GM18873 (cell line): ENCODE results near the gene ELN.
"Not testable (repeated sequence)": the region's sequence is repeated elsewhere in the genome, so short reads cannot be mapped to it uniquely, and the experiment has no call there.

Experiments used
- ATAC-seq: cut with Tn5 transposase; IDR thresholded peaks from one replicate; pipeline ENCODE4 v1.9.1; 2021; ENCODE audit warnings: mild to moderate bottlenecking, moderate library complexity, moderate number of reproducible peaks; ENCODE audit not compliant: unreplicated experiment, low FRiP score

Gene ELN

GRCh38 chr7:74040101-74040790 is 12.3 kb downstream of the ELN start:
- ATAC-seq = no peak

- no peak for ATAC-seq
These were observed 13.0 kb downstream of the ELN start for GRCh38 chr7:74040791-74041520.

GRCh38 chr7:74042746-74043522 is 15.0 kb downstream of the ELN start:
- ATAC-seq = no peak

DNA sequence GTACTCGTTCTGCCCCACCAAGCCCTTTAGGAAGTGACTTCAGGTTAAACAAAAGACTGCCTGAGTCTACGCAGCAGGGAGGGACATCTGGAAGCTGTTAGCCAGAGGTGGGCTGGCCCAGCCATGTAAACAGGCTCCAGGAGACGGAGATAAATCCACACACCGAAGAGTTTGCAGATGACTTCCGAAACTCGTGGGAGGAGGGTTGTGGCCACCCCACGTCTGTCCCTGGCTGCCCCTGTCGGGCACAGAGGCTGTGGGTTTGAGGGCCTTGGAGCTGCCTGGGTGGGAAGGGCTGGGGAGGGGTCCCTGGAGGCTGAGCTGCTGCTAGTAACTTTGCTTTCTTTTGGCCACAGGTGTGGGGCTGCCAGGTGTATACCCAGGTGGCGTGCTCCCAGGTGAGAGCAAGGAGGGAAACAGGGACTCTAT is 15.6 kb downstream of the ELN start:
- ATAC-seq = no peak

DNA sequence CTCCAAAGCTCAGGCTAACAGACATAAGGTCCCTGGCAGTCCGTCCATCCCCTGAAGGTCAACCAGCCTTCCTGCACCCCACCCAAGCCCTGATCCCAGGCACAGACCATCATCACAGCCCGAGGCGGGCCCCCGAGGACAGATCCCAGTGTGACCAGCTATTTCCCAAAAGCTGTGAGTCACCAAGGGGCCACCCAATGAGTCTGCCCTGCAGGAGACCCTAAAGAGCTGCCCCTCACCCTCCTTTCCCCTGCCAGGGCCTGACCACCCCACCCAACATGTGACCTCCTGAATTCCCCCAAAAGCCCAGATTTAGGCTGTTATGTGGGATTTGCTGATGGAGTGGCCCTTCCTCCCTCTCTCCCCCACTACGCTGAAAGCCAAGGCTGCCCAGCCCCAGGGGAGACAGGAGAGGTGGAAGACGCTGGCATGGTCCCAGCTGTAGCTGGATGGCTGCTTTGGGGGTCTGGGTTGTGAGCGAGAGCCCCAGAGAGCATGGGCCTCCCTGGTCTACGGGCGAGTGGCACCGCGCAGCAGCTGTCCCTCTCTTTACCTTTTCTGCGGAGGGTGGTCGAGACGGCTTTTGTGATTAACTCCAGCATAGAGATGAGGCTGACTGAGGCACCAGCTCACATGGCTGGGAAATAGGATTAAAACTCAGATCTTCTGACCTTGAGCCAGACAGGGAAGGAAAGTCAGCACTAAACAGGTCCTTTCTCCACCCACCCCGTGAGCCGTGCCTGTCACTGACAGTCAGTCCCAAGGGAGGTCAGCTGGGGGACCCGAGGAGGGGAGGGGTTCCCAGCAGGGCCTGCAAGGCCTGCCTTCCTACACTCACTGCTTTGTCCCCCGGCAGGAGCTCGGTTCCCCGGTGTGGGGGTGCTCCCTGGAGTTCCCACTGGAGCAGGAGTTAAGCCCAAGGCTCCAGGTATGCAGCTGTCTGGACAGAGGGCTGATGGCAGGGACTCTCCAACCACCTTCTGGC is 16.7 kb downstream of the ELN start:
- ATAC-seq = no peak

DNA sequence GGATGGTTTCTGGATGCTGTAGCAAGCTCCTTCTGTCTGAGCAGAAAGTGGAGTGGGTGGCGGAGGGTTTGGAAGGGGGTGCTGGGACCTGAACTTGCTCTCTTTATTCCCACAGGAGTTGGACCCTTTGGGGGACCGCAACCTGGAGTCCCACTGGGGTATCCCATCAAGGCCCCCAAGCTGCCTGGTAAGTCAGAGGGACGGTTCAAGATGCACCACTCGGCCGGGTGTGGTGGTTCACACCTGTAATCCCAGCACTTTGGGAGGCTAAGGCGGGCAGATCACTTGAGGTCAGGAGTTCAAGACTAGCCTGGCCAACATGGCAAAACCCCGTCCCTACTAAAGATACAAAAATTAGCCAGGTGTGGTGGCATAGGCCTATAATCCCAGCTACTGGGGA is 18.6 kb downstream of the ELN start:
- not testable (repeated sequence) for ATAC-seq

- no peak for ATAC-seq
These were observed 19.9 kb downstream of the ELN start for GRCh38 chr7:74047804-74048380.

DNA sequence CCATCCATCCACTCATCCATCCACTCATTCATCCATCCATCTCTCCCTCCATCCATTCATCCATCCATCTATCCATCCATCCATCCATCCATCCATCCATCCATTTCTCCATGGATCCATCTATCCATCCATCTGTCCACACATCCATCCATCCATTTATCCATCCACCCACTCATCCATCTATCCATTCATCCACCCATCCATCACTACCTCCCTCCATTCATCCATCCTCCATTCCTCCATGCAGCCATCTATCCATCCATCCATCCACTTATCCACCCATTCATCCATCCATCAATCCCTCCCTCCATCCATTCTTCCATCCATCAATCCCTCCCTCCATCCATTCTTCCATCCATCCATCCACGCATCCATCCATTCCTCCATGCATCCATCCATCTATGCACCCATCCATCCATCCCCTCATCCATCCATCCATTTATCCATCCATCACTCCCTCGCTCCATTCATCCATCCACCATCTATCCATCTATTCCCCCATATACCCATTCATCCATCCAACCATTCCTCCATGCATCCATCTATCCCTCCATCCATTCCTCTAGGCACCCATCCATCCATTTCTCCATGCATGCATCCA is 21.1 kb downstream of the ELN start:
- no peak for ATAC-seq

DNA sequence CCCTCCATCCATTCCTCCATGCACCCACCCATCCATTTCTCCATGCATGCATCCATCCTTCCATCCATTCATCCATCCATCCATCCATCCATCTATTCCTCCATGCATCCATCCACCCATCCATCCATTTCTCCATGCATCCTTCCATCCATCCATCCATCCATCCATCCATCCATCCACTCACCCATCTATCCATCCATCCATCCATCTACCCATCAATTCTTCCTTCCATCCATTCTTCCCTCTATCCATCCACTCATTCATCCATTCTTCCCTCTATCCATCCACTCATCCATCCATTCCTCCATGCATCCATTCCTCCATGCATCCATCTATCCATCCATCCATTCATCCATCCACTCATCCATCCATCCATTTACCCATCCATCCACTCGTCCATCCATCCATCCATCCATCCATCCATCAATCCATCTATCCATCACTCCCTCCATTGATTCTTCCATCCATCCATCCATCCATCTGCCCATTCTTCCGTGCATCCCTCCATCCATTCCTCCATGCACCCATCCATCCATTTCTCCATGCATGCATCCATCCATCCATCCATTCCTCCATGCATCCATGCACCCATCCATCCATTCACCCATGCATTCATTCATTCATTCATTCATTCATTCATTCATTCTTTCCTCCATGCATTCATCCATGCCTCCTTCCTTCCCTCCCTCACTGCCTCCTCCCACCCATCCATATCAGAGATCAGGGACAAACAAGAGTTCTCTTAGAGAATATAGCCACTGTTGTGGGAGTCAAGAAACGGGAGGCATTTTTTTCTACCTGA is 22.2 kb downstream of the ELN start:
- ATAC-seq = no peak

DNA sequence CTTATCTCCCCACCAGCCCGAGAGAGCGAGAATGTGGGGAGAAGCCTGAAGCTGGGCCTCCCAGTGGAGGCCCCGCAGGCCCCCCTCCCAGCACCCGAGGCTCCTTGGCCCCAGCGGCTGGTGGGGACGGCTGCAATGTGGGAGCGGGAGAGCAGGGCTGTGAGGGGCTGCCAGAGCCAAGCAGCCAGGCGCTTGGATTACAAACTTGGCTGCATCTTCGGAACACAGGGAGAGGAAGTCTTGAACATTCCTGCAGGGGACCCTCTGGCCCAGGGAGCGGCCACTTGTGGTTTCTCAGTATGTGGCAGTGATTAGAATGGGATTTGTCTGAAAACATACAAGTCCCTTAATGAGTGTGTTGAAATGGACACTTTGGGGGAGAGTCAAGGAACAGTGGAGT is 23.2 kb downstream of the ELN start:
- ATAC-seq = no peak

GRCh38 chr7:74051629-74052410 is 23.8 kb downstream of the ELN start:
- ATAC-seq = no peak

- ATAC-seq = no peak
These were observed 24.7 kb downstream of the ELN start for GRCh38 chr7:74052628-74053027.

- ATAC-seq = no peak
These were observed 25.7 kb downstream of the ELN start for GRCh38 chr7:74053589-74054186.

DNA sequence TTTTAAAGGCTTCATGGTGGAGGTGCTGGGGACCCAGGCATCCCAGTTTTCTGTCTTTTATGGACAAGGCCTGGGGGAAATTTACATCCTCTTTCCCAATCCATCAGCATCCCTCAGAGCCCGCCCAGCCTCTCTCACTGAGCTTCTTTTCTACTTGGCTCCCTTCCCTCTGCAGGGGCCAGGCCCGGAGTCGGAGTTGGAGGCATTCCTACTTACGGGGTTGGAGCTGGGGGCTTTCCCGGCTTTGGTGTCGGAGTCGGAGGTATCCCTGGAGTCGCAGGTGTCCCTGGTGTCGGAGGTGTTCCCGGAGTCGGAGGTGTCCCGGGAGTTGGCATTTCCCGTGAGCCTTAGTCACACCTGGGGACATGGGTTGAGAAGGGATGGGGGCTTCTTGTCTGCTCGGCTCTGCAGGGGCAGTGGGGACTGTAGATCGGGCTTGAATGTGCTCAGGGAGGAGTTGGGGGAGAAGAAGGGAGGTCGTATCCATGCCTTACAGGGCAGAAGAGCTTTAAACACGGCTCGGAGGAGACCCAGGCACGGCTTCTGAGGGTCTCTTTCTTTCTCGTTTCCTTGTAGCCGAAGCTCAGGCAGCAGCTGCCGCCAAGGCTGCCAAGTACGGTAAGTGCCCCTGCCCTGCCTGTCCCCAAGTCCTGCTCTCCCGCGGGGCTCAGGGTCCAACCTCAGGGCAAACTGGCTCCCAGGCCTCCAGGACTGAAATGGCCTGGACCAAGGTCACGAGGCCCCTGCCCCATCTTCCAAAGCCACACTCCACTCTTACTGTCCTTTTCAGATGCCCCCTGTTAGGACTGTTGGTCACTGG is 28.3 kb downstream of the ELN start:
- no peak for ATAC-seq

DNA sequence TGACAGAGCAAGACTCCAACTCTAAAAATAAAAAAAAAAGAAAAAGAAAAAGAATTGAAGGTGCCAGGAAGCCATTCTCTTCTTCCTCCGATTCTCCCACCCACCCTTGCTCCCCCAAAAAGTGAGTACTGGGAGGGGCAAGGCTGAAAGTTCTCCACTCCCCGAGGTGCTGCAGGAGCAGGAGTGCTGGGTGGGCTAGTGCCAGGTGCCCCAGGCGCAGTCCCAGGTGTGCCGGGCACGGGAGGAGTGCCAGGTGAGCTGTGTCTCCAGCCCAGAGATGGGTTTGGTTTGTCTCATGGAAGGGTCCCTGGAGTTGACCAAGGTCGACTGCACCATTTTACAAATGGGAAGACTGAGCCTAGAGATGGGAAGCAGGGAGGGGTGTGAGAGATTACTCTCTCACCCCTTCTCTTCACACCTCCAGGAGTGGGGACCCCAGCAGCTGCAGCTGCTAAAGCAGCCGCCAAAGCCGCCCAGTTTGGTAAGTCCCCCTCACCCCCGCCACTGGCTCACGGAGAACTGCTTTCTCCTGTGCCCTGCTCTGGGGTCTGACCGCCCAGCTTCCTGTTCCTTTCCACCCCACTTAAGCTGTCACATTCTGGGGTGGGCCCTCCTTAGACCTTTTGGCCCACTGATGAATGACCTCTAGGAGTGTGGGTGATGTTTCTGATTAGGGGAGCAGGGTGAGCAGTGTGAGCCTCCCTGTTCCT is 29.4 kb downstream of the ELN start:
- ATAC-seq = no peak

DNA sequence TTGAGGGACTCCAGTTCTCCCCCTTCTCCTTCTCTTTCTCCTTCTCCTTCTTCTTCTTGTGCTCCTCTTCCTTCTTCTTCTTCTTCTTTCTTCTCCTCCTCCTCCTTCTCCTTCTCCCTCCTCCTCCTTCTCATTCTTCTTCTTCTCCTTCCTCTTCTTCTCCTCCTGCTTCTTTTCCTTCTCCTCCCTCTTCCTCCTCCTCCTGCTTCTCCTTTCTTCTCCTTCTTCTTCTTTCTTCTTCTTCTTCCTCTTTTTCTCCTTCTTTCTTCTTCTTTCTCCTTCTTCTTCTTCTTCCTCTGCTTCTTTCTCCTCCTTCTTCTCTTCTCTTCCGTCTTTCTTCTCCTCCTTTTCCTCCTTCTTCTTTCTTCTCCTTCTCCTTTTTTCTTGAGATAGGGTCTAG is 30.0 kb downstream of the ELN start:
- ATAC-seq = no peak
